WTC11 (cell line): ENCODE measurements around the gene PRELID1. TPM values are rescaled to one million over a fixed set of nuclear protein-coding genes. Genes with fewer than 3 reads are reported as not detected.

Experiments used
- ATAC-seq: fragments of 200-7000 bp; cut with Tn5 transposase; 2 replicates; pipeline ENCODE4 v1.10.0; 2021; ENCODE audit warnings: mild to moderate bottlenecking, moderate library complexity
- CTCF ChIA-PET: fragments of 300-600 bp; sonication (Branson Sonifier 250); formaldehyde crosslinking; loops from one replicate; lab custom pipeline; 2021; ENCODE audit warnings: antibody characterized with exemption; lab: Charles Lee
- POLR2A ChIA-PET: fragments of 350-600 bp; sonication (Branson Sonifier 250); formaldehyde crosslinking; loops from one replicate; lab custom pipeline; 2021; ENCODE audit warnings: antibody characterized with exemption; lab: Charles Lee
- DNase-seq: peaks from one replicate; pipeline ENCODE4 v3.0.0; 2021; ENCODE audit warnings: low spot score
- H3K27ac Mint-ChIP-seq: 2 replicates; pipeline ENCODE4 v1.8.0; 2021; ENCODE audit warnings: mixed read lengths
- H3K27me3 Mint-ChIP-seq: 2 replicates; pipeline ENCODE4 v1.8.0; 2021; ENCODE audit warnings: low read depth, mild to moderate bottlenecking, moderate library complexity, mixed read lengths
- H3K36me3 Mint-ChIP-seq: 2 replicates; pipeline ENCODE4 v1.8.0; 2021; ENCODE audit warnings: mixed read lengths
- H3K4me1 Mint-ChIP-seq: 2 replicates; pipeline ENCODE4 v1.8.0; 2022; ENCODE audit warnings: mixed read lengths
- H3K4me3 Mint-ChIP-seq: 2 replicates; pipeline ENCODE4 v1.8.0; 2021; ENCODE audit warnings: mild to moderate bottlenecking, moderate library complexity, mixed read lengths
- H3K9me3 Mint-ChIP-seq: 2 replicates; pipeline ENCODE4 v1.8.0; 2021; ENCODE audit warnings: mixed read lengths
- CDX4 ChIP-seq: fragments of 250-450 bp; sonication (Bioruptor Pico); IDR thresholded peaks from 2 replicates; pipeline ENCODE4 v1.9.0; 2021; ENCODE audit warnings: moderate library complexity, mild to moderate bottlenecking, inconsistent platforms, borderline replicate concordance
- EMX1 ChIP-seq: fragments of 250-450 bp; sonication (Bioruptor Pico); IDR thresholded peaks from 2 replicates; pipeline ENCODE4 v1.8.0; 2021; ENCODE audit warnings: mild to moderate bottlenecking
- ESRRA ChIP-seq: sonication (generic); formaldehyde crosslinking; IDR thresholded peaks from 2 replicates; pipeline ENCODE4 v1.8.1; 2022; ENCODE audit warnings: mild to moderate bottlenecking, missing genetic modification reagents, borderline replicate concordance
- ETV6 ChIP-seq: sonication (generic); formaldehyde crosslinking; IDR thresholded peaks from 2 replicates; pipeline ENCODE4 v1.8.1; 2022; ENCODE audit warnings: mild to moderate bottlenecking, missing genetic modification reagents
- FOXP1 ChIP-seq: sonication (generic); formaldehyde crosslinking; IDR thresholded peaks from 2 replicates; pipeline ENCODE4 v1.8.0; 2022; ENCODE audit warnings: missing genetic modification reagents, mild to moderate bottlenecking, moderate library complexity, borderline replicate concordance
- NFE2L1 ChIP-seq: sonication (generic); formaldehyde crosslinking; IDR thresholded peaks from 2 replicates; pipeline ENCODE4 v1.8.1; 2023; ENCODE audit warnings: missing genetic modification reagents
- NR1H2 ChIP-seq: sonication (generic); formaldehyde crosslinking; IDR thresholded peaks from 2 replicates; pipeline ENCODE4 v1.9.0; 2021; ENCODE audit warnings: mild to moderate bottlenecking, moderate library complexity, missing genetic modification reagents
- RELA ChIP-seq: sonication (generic); formaldehyde crosslinking; IDR thresholded peaks from 2 replicates; pipeline ENCODE4 v1.8.1; 2022; ENCODE audit warnings: missing genetic modification reagents, mild to moderate bottlenecking, borderline replicate concordance
- SP1 ChIP-seq: sonication (generic); formaldehyde crosslinking; conservative IDR thresholded peaks from 2 replicates; pipeline ENCODE4 v1.8.1; 2022; ENCODE audit warnings: missing genetic modification reagents
- STAT6 ChIP-seq: sonication (generic); formaldehyde crosslinking; conservative IDR thresholded peaks from 2 replicates; pipeline ENCODE4 v1.8.1; 2023; ENCODE audit warnings: mild to moderate bottlenecking, low read depth, missing genetic modification reagents, moderate library complexity
- ZNF121 ChIP-seq: sonication (generic); formaldehyde crosslinking; IDR thresholded peaks from 2 replicates; pipeline ENCODE4 v1.8.0; 2023; ENCODE audit warnings: missing genetic modification reagents
- ZNF317 ChIP-seq: sonication (generic); formaldehyde crosslinking; IDR thresholded peaks from 2 replicates; pipeline ENCODE4 v1.8.1; 2023; ENCODE audit warnings: low read depth, mild to moderate bottlenecking, moderate library complexity, missing genetic modification reagents, borderline replicate concordance
- ZNF671 ChIP-seq: fragments of 250-450 bp; sonication (Bioruptor Pico); IDR thresholded peaks from 2 replicates; pipeline ENCODE4 v1.8.0; 2021; ENCODE audit warnings: mild to moderate bottlenecking
- total RNA-seq: library from RNA; stranded (reverse); gene quantifications from 3 replicates; pipeline ENCODE4 v1.2.3, GENCODE V29; 2021
- TF ChIP-seq, protein P1 (sequence below): sonication (generic); formaldehyde crosslinking; IDR thresholded peaks from 2 replicates; pipeline ENCODE4 v1.8.0; 2023; ENCODE audit warnings: missing genetic modification reagents
- TF ChIP-seq, protein P2 (sequence below): sonication (generic); formaldehyde crosslinking; IDR thresholded peaks from 2 replicates; pipeline ENCODE4 v1.8.1; 2022; ENCODE audit warnings: low read depth, missing genetic modification reagents, borderline replicate concordance
- TF ChIP-seq, protein P3 (sequence below): sonication (generic); formaldehyde crosslinking; IDR thresholded peaks from 2 replicates; pipeline ENCODE4 v1.8.1; 2023; ENCODE audit warnings: mild to moderate bottlenecking, missing genetic modification reagents, moderate library complexity
- TF ChIP-seq, protein P4 (sequence below): sonication (generic); formaldehyde crosslinking; IDR thresholded peaks from 2 replicates; pipeline ENCODE4 v1.8.0; 2022; ENCODE audit warnings: missing genetic modification reagents

PRELID1 gene
- total RNA-seq, 1 experiment from 2014 or later, result 273 TPM

DNA sequence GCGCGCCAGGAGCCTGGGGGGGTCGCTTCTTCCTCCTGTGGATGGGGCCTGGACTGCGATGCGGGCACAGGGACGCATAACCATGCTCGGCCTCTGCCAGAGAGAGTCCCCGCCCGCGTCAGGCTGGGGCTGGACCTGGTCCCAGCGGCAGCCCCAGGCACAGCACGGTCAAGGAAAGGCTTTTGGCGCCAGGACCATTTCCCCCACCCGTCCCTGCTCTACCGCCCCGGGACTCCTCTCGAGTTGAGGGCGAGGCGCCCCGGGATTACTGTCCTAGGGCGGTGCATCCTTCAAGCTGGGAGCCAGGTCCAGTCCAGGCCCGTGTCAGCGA is 7.8 kb downstream of the PRELID1 start:
- ChIA-PET CTCF (interaction anchor here (0.5 to 4.5 kb wide), 9 partner anchors 10 to 225 kb away, joined by 3 to 91 read pairs (median 16); partner anchors contain the start of genes FGFR4 and PRR7), POLR2A (interaction anchor here (1.1 to 2.3 kb wide), 2 partner anchors 59 to 115 kb away, joined by 3 to 8 read pairs; partner anchors contain the start of gene GRK6)
- ATAC-seq (peak; percentile 0), DNase-seq (no peak)
- Mint-ChIP-seq H3K27ac (no peak overlapping the region), H3K4me1 (peaks cover 18% of the 10 kb centered on the region), H3K9me3 (no peaks in the 10 kb centered on the region), H3K36me3 (peaks cover 8% of the 10 kb centered on the region), H3K27me3 (no peaks in the 10 kb centered on the region), H3K4me3 (peak overlapping the region; percentile 79)
- TF ChIP-seq ZNF671 (CRISPR knock-in tag) (no peak), RELA (CRISPR knock-in tag) (no peak), NFE2L1 (CRISPR knock-in tag) (no peak), NR1H2 (CRISPR knock-in tag) (no peak), ZNF121 (CRISPR knock-in tag) (no peak), ETV6 (CRISPR knock-in tag) (no peak), STAT6 (no peak), ZNF317 (CRISPR knock-in tag) (no peak), SP1 (CRISPR knock-in tag) (no peak), ESRRA (CRISPR knock-in tag) (no peak), CDX4 (no peak), FOXP1 (CRISPR knock-in tag) (no peak), EMX1 (no peak)
- TF ChIP-seq, protein P1, sequence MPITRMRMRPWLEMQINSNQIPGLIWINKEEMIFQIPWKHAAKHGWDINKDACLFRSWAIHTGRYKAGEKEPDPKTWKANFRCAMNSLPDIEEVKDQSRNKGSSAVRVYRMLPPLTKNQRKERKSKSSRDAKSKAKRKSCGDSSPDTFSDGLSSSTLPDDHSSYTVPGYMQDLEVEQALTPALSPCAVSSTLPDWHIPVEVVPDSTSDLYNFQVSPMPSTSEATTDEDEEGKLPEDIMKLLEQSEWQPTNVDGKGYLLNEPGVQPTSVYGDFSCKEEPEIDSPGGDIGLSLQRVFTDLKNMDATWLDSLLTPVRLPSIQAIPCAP (CRISPR knock-in tag), result no peak
- TF ChIP-seq, protein P2, sequence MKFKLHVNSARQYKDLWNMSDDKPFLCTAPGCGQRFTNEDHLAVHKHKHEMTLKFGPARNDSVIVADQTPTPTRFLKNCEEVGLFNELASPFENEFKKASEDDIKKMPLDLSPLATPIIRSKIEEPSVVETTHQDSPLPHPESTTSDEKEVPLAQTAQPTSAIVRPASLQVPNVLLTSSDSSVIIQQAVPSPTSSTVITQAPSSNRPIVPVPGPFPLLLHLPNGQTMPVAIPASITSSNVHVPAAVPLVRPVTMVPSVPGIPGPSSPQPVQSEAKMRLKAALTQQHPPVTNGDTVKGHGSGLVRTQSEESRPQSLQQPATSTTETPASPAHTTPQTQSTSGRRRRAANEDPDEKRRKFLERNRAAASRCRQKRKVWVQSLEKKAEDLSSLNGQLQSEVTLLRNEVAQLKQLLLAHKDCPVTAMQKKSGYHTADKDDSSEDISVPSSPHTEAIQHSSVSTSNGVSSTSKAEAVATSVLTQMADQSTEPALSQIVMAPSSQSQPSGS, result no peak
- TF ChIP-seq, protein P3, sequence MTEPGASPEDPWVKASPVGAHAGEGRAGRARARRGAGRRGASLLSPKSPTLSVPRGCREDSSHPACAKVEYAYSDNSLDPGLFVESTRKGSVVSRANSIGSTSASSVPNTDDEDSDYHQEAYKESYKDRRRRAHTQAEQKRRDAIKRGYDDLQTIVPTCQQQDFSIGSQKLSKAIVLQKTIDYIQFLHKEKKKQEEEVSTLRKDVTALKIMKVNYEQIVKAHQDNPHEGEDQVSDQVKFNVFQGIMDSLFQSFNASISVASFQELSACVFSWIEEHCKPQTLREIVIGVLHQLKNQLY (CRISPR knock-in tag), result no peak
- TF ChIP-seq, protein P4, sequence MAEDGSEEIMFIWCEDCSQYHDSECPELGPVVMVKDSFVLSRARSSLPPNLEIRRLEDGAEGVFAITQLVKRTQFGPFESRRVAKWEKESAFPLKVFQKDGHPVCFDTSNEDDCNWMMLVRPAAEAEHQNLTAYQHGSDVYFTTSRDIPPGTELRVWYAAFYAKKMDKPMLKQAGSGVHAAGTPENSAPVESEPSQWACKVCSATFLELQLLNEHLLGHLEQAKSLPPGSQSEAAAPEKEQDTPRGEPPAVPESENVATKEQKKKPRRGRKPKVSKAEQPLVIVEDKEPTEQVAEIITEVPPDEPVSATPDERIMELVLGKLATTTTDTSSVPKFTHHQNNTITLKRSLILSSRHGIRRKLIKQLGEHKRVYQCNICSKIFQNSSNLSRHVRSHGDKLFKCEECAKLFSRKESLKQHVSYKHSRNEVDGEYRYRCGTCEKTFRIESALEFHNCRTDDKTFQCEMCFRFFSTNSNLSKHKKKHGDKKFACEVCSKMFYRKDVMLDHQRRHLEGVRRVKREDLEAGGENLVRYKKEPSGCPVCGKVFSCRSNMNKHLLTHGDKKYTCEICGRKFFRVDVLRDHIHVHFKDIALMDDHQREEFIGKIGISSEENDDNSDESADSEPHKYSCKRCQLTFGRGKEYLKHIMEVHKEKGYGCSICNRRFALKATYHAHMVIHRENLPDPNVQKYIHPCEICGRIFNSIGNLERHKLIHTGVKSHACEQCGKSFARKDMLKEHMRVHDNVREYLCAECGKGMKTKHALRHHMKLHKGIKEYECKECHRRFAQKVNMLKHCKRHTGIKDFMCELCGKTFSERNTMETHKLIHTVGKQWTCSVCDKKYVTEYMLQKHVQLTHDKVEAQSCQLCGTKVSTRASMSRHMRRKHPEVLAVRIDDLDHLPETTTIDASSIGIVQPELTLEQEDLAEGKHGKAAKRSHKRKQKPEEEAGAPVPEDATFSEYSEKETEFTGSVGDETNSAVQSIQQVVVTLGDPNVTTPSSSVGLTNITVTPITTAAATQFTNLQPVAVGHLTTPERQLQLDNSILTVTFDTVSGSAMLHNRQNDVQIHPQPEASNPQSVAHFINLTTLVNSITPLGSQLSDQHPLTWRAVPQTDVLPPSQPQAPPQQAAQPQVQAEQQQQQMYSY (CRISPR knock-in tag), result no peak
